ENCODE data around the gene RABAC1. TPM values are rescaled to one million over a fixed set of nuclear protein-coding genes. Genes with fewer than 3 reads are reported as not detected.

Gene RABAC1
- total RNA-seq, 2 donors from 2014 or later: 114 to 122 TPM

GRCh38 chr19:41937525-41938468 is 21.3 kb downstream of the RABAC1 start:
- WGBS, 2 experiments (ENCODE audit: insufficient coverage in 1 of 2, insufficient read length in 1 of 2): 42 to 69% methylated on average over 7 to 22 of the region's 22 CpGs
- Histone ChIP-seq H3K36me3 (ENCODE audit: control insufficient read depth, insufficient read depth, low read length) (no peaks in the 10 kb centered on the region), H3K9me3 (ENCODE audit: control insufficient read depth, low read length) (no peaks in the 10 kb centered on the region), H3K4me1 (ENCODE audit: control insufficient read depth, insufficient read depth, low read length) (no peaks in the 10 kb centered on the region), H3K4me3 (ENCODE audit: low read length) (no peak overlapping the region), H3K27ac (ENCODE audit: low read depth, low read length) (no peak overlapping the region), H3K27me3 (ENCODE audit: control insufficient read depth, insufficient read depth, low read length, poor library complexity, severe bottlenecking) (peaks cover 79% of the 10 kb centered on the region), H3K9ac (ENCODE audit: extremely low read depth, low read length, poor library complexity, severe bottlenecking) (no peak overlapping the region)
- Mint-ChIP-seq H3K27ac (no peak overlapping the region), H3K4me1 (no peaks in the 10 kb centered on the region), H3K4me3 (no peak overlapping the region), H3K9me3 (peaks cover 2% of the 10 kb centered on the region), H3K27me3 (ENCODE audit: insufficient read depth) (peaks cover 78% of the 10 kb centered on the region), H3K36me3 (ENCODE audit: low read depth) (no peaks in the 10 kb centered on the region)
- TF ChIP-seq, protein P1, sequence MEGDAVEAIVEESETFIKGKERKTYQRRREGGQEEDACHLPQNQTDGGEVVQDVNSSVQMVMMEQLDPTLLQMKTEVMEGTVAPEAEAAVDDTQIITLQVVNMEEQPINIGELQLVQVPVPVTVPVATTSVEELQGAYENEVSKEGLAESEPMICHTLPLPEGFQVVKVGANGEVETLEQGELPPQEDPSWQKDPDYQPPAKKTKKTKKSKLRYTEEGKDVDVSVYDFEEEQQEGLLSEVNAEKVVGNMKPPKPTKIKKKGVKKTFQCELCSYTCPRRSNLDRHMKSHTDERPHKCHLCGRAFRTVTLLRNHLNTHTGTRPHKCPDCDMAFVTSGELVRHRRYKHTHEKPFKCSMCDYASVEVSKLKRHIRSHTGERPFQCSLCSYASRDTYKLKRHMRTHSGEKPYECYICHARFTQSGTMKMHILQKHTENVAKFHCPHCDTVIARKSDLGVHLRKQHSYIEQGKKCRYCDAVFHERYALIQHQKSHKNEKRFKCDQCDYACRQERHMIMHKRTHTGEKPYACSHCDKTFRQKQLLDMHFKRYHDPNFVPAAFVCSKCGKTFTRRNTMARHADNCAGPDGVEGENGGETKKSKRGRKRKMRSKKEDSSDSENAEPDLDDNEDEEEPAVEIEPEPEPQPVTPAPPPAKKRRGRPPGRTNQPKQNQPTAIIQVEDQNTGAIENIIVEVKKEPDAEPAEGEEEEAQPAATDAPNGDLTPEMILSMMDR (conservative IDR thresholded peaks at IDR 0.05): peak; percentile 54
- peak; percentile 59 for DNase-seq

DNA sequence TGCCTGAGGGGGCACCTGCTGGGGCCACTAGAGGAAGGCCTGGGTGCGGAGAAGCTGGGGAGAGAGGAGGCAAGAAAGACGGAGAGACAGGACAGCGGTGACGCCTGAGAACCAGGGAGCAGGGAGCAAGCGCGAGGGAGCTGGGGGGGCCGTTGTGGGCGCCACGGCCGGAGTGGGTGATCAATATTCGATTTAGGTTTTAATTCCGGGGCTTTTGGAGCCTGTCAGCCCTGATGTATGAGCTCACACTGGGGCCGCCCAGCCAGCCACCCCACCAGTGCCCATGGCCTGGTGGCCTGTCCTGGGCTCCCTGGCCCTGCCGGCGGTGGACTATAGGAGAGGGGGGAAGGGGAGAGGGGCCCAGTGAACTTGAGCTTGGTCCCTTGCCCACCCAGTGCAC is 22.2 kb downstream of the RABAC1 start:
- Histone ChIP-seq H3K27me3 (ENCODE audit: control insufficient read depth, insufficient read depth, low read length, poor library complexity, severe bottlenecking) (peaks cover 85% of the 10 kb centered on the region), H3K36me3 (ENCODE audit: control insufficient read depth, insufficient read depth, low read length) (no peaks in the 10 kb centered on the region), H3K27ac (ENCODE audit: low read depth, low read length) (no peak overlapping the region), H3K9ac (ENCODE audit: extremely low read depth, low read length, poor library complexity, severe bottlenecking) (no peak overlapping the region), H3K9me3 (ENCODE audit: control insufficient read depth, low read length) (no peaks in the 10 kb centered on the region), H3K4me1 (ENCODE audit: control insufficient read depth, insufficient read depth, low read length) (no peaks in the 10 kb centered on the region), H3K4me3 (ENCODE audit: low read length) (no peak overlapping the region)
- H3K9me3 Mint-ChIP-seq: no peaks in the 10 kb centered on the region
- TF ChIP-seq, protein P1 (conservative IDR thresholded peaks at IDR 0.05): no peak
- no peaks in the 10 kb centered on the region for H3K4me1 Mint-ChIP-seq
- H3K27me3 Mint-ChIP-seq (ENCODE audit: insufficient read depth): peaks cover 82% of the 10 kb centered on the region
- H3K36me3 Mint-ChIP-seq (ENCODE audit: low read depth): no peaks in the 10 kb centered on the region
- no peak overlapping the region for H3K27ac Mint-ChIP-seq
- 78 to 83% methylated on average over 12 to 15 of the region's 15 CpGs for WGBS, 2 experiments (ENCODE audit: insufficient coverage in 1 of 2, insufficient read length in 1 of 2)
- no peak overlapping the region for H3K4me3 Mint-ChIP-seq
- DNase-seq: peak; percentile 46

DNA sequence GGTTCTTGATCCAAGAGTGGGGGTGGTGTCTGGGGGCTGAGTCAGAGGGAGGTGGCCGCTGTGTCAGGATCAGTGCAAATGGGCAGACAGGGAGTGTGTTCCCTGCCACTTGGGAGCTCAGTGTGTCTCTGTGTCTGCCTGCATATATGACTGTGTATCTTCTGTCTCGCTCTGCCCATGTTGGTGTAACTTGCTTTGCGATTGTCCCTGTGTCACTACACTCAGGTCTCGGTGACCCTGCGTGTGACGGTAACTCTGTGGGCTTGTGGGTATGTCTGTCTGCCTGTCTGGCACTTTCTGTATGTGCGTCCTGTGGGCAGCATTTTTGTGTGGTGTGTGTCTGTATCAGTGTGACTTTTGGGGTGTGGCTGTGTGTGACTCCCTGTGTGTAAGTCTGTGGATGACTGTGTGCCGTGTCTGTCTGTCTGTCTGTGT is 22.7 kb downstream of the RABAC1 start:
- H3K9me3 Mint-ChIP-seq: no peaks in the 10 kb centered on the region
- no peak overlapping the region for H3K4me3 ChIP-seq (ENCODE audit: low read length)
- no peak overlapping the region for H3K27ac Mint-ChIP-seq
- H3K9ac ChIP-seq (ENCODE audit: extremely low read depth, low read length, poor library complexity, severe bottlenecking): no peak overlapping the region
- no peaks in the 10 kb centered on the region for H3K36me3 ChIP-seq (ENCODE audit: control insufficient read depth, insufficient read depth, low read length)
- H3K36me3 Mint-ChIP-seq (ENCODE audit: low read depth): no peaks in the 10 kb centered on the region
- DNase-seq: no peak
- H3K9me3 ChIP-seq (ENCODE audit: control insufficient read depth, low read length): no peaks in the 10 kb centered on the region
- peaks cover 86% of the 10 kb centered on the region for H3K27me3 ChIP-seq (ENCODE audit: control insufficient read depth, insufficient read depth, low read length, poor library complexity, severe bottlenecking)
- H3K27ac ChIP-seq (ENCODE audit: low read depth, low read length): no peak overlapping the region
- peaks cover 82% of the 10 kb centered on the region for H3K27me3 Mint-ChIP-seq (ENCODE audit: insufficient read depth)
- no peak overlapping the region for H3K4me3 Mint-ChIP-seq
- TF ChIP-seq, protein P1 (conservative IDR thresholded peaks at IDR 0.05): no peak
- WGBS, 2 experiments (ENCODE audit: insufficient coverage in 1 of 2, insufficient read length in 1 of 2): 84 to 90% methylated on average over 3 to 8 of the region's 8 CpGs
- H3K4me1 Mint-ChIP-seq: no peaks in the 10 kb centered on the region
- no peaks in the 10 kb centered on the region for H3K4me1 ChIP-seq (ENCODE audit: control insufficient read depth, insufficient read depth, low read length)
